BJ (cell line): Measurements from ENCODE around the gene COPZ1. TPM values are rescaled to one million over a fixed set of nuclear protein-coding genes. Genes with fewer than 3 reads are reported as not detected.

ENCODE experiments used
- CTCF ChIA-PET: fragments of 350-600 bp; formaldehyde crosslinking; extraction: SDS; loops from one replicate; lab custom pipeline; 2021; ENCODE audit warnings: antibody characterized with exemption, inconsistent platforms; lab: Yijun Ruan, JAX
- POLR2A ChIA-PET: fragments of 300-600 bp; sonication (Branson Sonifier 250); formaldehyde crosslinking; extraction: SDS; loops from one replicate; lab custom pipeline; 2021; ENCODE audit warnings: antibody characterized with exemption; lab: Charles Lee
- DNase-seq: peaks from one replicate; pipeline ENCODE4 v3.0.0-alpha.2; 2011; ENCODE audit warnings: low read depth
- H3K27me3 ChIP-seq: 2 replicates; pipeline ENCODE4 v1.6.0; 2011; ENCODE audit warnings: low read length; ENCODE audit not compliant: control insufficient read depth, insufficient read depth
- H3K36me3 ChIP-seq: 2 replicates; pipeline ENCODE4 v1.5.1; 2011; ENCODE audit warnings: low read length; ENCODE audit not compliant: control insufficient read depth, insufficient read depth
- H3K4me3 ChIP-seq: 2 replicates; pipeline ENCODE4 v1.5.1; 2011; ENCODE audit warnings: low read depth, mild to moderate bottlenecking, control low read depth, low read length
- polyA plus RNA-seq: library from polyadenylated mRNA; depleted of rRNA; stranded (reverse); fragments of >200 nt; gene quantifications from 2 replicates; pipeline ENCODE4 v1.2.3, GENCODE V29; 2011
- TF ChIP-seq, protein P1 (sequence below): IDR thresholded peaks from 2 replicates; pipeline ENCODE4 v1.5.1; 2011; ENCODE audit warnings: low read depth, mild to moderate bottlenecking, control low read depth, inconsistent platforms, low read length, moderate library complexity; ENCODE audit not compliant: insufficient read depth

The COPZ1 gene
- polyA plus RNA-seq, 1 experiment = 203 TPM

DNA sequence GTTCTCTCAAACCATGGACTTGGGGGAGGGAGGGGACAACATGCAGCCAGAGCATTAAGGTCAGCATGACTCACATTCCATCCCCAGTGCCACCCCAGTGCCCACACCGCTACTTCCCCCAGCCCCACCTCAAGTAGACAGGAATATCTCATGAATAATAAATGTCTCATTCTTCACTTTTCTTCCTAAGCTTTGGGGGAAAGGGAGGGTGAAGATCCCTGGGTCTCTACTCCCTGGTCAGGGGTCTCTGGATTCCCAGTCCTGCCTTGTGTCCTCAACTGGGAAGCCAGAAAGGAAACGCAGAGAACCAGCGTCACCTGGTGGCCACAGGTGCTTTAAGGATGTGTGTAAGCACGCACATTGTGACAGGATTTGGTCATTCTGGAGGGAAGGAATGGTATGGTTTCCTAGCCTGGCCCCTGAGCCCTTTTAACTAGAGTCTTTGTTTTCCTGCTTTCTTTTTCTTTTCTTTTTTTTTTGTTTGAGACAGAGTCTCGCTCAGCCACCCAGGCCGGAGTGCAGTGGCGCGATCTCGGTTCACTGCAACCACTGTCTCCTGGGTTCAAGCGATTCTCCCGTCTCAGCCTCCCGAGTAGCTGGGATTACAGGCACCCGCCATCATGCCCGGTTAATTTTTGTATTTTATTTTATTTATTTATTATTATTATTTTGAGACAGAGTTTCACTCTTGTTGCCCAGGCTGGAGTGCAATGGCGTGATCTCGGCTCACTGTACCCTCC, 36.0 kb downstream of the COPZ1 start:
- DNase-seq = no peak
- TF ChIP-seq, protein P1, sequence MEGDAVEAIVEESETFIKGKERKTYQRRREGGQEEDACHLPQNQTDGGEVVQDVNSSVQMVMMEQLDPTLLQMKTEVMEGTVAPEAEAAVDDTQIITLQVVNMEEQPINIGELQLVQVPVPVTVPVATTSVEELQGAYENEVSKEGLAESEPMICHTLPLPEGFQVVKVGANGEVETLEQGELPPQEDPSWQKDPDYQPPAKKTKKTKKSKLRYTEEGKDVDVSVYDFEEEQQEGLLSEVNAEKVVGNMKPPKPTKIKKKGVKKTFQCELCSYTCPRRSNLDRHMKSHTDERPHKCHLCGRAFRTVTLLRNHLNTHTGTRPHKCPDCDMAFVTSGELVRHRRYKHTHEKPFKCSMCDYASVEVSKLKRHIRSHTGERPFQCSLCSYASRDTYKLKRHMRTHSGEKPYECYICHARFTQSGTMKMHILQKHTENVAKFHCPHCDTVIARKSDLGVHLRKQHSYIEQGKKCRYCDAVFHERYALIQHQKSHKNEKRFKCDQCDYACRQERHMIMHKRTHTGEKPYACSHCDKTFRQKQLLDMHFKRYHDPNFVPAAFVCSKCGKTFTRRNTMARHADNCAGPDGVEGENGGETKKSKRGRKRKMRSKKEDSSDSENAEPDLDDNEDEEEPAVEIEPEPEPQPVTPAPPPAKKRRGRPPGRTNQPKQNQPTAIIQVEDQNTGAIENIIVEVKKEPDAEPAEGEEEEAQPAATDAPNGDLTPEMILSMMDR = peak; percentile 83
- CTCF ChIA-PET = interaction anchor here (0.7 to 9.2 kb wide), 28 partner anchors 7 to 143 kb away, joined by 3 to 114 read pairs (median 4); partner anchors contain the start of genes COPZ1 and NFE2
- Histone ChIP-seq H3K27me3 (no peaks in the 10 kb centered on the region), H3K36me3 (no peaks in the 10 kb centered on the region), H3K4me3 (no peak overlapping the region)
- POLR2A ChIA-PET = no interaction called here

DNA sequence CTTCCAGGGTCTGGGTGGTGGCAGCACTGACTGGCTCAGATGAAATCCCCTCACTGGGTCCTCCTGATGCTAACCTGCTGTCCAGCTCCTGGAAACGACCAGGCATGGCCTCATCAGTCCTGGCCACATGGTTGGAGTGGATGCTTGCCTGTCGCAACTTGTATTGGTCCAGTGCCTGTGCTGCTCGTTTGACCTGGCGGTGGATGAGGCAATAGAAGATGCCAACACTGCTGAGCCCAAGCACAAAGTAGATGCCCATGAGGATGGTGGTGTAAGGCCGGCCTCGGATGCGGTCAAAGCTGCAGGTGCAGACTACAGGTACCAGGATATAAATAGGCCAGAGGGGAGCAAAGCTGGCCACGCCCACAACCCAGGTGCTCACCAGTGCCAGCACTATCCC, 38.1 kb downstream of the COPZ1 start:
- no peak overlapping the region for H3K4me3 ChIP-seq
- H3K36me3 ChIP-seq = no peaks in the 10 kb centered on the region
- DNase-seq = no peak
- CTCF ChIA-PET = interaction anchor here (0.6 to 9.2 kb wide), 12 partner anchors 10 to 145 kb away, joined by 3 to 114 read pairs (median 7); partner anchors contain the start of gene HNRNPA1
- TF ChIP-seq, protein P1 = no peak
- POLR2A ChIA-PET = no interaction called here
- no peaks in the 10 kb centered on the region for H3K27me3 ChIP-seq

DNA sequence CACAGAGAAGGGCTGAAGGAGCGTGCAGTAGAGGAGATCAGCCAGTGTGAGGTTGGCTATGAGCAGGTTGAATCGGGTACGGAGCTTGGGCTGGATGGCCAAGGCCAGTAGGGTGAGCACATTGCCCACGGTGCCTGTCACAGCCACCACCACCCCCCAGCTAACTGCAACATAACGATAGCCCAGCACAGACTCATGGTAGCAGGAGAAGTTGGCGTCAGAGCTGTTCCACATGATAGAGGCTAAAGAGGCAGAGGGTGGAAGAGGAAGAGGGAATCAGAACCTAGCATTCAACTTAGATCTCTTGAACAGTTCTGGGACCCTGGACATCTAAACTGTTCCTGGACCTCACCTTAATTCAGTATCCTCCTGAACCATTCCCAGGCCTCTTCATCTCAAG, 38.7 kb downstream of the COPZ1 start:
- no peak for DNase-seq
- Histone ChIP-seq H3K36me3 (no peaks in the 10 kb centered on the region), H3K4me3 (no peak overlapping the region), H3K27me3 (no peaks in the 10 kb centered on the region)
- POLR2A ChIA-PET = no interaction called here
- CTCF ChIA-PET = interaction anchor here (0.6 to 9.2 kb wide), 6 partner anchors 11 to 112 kb away, joined by 3 to 86 read pairs (median 7); no protein-coding TSS in a partner anchor
- TF ChIP-seq, protein P1 = no peak

DNA sequence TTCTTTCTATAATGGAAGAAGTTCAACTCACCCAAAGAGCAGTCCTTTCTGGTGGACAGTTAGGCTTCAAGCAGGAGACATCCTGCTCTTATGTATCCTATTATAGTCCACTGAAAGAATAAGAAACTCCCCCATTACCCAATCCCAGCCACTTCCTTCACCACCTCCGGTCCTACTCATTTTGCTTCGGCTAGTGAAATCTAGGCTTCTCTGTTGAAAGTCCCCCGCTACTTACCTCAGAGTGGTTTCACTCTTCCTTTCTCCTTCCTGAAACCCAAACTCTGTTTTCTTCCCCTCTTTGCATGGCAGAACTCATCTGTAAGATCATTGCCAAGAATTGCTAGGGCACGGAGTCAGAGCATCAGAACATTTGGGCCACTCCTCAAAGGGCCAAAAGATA, 39.5 kb downstream of the COPZ1 start, which contains the start of gene GPR84:
TSS of gene GPR84 (minus strand) at position 74 of the 400 bp plus-strand sequence. CDS start 635 bp downstream, outside the sequence.
- DNase-seq = no peak
- TF ChIP-seq, protein P1 = no peak
- CTCF ChIA-PET = no interaction called here
- POLR2A ChIA-PET = no interaction called here
- H3K36me3 ChIP-seq = no peaks in the 10 kb centered on the region
- H3K4me3 ChIP-seq = no peak within 1 kb of the TSS
- H3K27me3 ChIP-seq = no peaks in the 10 kb centered on the region

DNA sequence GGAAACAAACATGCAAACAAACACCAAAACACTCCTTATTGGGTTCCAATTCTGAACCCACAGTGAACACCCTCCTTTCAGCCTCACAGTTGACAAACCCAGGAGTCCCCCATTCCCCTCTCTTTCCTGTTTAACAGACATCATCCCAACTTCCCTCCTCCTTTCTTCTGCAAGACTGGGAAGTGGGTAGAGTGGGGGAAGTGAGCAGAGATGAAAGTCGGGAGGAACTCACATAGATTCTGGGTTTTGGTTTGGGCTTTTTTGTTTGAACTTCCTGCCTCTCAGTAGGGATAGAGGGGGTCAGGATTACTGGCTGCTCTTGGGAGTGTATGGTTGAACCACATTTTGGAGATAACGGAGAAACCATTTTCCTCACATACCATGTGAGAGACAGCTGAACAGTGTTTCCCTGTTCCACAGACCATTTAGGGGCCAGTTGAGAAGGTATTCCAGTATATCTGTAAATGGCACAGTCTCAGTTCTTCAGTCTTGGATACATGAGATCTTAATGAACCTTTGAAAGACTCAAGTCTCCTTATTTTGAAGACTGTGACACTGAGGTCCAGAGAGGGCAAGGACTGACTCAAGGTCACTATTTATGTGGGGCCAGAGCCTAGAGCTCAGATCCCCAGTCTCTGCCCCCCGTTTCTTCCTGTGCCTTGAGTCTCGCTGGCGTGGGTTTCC, 43.2 kb downstream of the COPZ1 start:
- H3K27me3 ChIP-seq = no peaks in the 10 kb centered on the region
- DNase-seq = no peak
- ChIA-PET POLR2A (interaction anchor here (0.6 to 0.7 kb wide), 2 partner anchors 32 to 84 kb away, joined by 7 to 12 read pairs; no protein-coding TSS in a partner anchor), CTCF (interaction anchor here (0.8 to 4.5 kb wide), 29 partner anchors 10 to 153 kb away, joined by 3 to 48 read pairs (median 4); partner anchors contain the start of genes COPZ1 and NFE2)
- no peak overlapping the region for H3K4me3 ChIP-seq
- TF ChIP-seq, protein P1 = no peak
- no peaks in the 10 kb centered on the region for H3K36me3 ChIP-seq
